Measurements from ENCODE around the gene NKX3-2.

NKX3-2 gene

DNA sequence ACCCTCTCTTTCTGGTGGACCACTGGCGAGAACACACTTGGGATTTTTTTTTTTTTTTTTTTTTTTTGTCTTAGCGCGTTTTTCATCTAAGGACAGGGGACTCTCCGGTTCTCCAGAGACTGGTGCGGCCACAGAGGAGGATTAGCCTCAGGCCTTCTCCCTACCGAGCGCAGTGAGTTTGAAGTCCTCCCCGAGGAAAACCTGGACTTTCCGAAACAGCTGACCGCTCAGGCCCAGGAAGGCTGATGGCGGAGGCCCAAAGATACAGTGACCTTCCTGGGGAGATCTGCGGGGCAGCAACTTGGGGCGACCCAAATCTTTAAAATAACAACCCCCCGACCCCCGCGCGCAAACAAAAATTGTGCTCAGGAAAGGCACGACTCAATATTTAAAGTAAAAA, 9.2 kb downstream of the NKX3-2 start:
- H3K9me3 ChIP-seq (ENCODE audit: control insufficient read depth, insufficient read depth, low read depth, low read length), result no peaks in the 10 kb centered on the region
- no peak overlapping the region for H3K27ac ChIP-seq (ENCODE audit: extremely low read depth, low read depth, low read length)
- H3K4me3 ChIP-seq (ENCODE audit: low read depth, low read length), result no peak overlapping the region
- CTCF ChIA-PET, result no interaction called here
- no peaks in the 10 kb centered on the region for H3K36me3 ChIP-seq (ENCODE audit: control insufficient read depth in 2 of 2, insufficient read depth in 1 of 2, low read length in 2 of 2)
- POLR2A ChIA-PET, result no interaction called here
- H3K4me1 ChIP-seq (ENCODE audit: control insufficient read depth, insufficient read depth, low read length), result no peaks in the 10 kb centered on the region
- TF ChIP-seq KLF1 (tag by site-specific recombination; IDR thresholded peaks at IDR 0.05), result no peak
- TF ChIP-seq ZIC2 (tag by site-specific recombination; IDR thresholded peaks at IDR 0.05), result no peak
- TF ChIP-seq TRIM28 (IDR thresholded peaks at IDR 0.05; ENCODE audit: borderline replicate concordance, low read length), result no peak
- TF ChIP-seq ZNF324 (tag by site-specific recombination; IDR thresholded peaks at IDR 0.05), result no peak
- TF ChIP-seq ZNF311 (tag by site-specific recombination; IDR thresholded peaks at IDR 0.05; ENCODE audit: borderline replicate concordance), result no peak
- TF ChIP-seq, protein P1, sequence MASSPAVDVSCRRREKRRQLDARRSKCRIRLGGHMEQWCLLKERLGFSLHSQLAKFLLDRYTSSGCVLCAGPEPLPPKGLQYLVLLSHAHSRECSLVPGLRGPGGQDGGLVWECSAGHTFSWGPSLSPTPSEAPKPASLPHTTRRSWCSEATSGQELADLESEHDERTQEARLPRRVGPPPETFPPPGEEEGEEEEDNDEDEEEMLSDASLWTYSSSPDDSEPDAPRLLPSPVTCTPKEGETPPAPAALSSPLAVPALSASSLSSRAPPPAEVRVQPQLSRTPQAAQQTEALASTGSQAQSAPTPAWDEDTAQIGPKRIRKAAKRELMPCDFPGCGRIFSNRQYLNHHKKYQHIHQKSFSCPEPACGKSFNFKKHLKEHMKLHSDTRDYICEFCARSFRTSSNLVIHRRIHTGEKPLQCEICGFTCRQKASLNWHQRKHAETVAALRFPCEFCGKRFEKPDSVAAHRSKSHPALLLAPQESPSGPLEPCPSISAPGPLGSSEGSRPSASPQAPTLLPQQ (tag by site-specific recombination; IDR thresholded peaks at IDR 0.05), result no peak
- TF ChIP-seq, protein P2, sequence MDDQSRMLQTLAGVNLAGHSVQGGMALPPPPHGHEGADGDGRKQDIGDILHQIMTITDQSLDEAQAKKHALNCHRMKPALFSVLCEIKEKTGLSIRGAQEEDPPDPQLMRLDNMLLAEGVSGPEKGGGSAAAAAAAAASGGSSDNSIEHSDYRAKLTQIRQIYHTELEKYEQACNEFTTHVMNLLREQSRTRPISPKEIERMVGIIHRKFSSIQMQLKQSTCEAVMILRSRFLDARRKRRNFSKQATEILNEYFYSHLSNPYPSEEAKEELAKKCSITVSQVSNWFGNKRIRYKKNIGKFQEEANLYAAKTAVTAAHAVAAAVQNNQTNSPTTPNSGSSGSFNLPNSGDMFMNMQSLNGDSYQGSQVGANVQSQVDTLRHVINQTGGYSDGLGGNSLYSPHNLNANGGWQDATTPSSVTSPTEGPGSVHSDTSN (CRISPR knock-in tag; IDR thresholded peaks at IDR 0.05), result no peak
- TF ChIP-seq, protein P3, sequence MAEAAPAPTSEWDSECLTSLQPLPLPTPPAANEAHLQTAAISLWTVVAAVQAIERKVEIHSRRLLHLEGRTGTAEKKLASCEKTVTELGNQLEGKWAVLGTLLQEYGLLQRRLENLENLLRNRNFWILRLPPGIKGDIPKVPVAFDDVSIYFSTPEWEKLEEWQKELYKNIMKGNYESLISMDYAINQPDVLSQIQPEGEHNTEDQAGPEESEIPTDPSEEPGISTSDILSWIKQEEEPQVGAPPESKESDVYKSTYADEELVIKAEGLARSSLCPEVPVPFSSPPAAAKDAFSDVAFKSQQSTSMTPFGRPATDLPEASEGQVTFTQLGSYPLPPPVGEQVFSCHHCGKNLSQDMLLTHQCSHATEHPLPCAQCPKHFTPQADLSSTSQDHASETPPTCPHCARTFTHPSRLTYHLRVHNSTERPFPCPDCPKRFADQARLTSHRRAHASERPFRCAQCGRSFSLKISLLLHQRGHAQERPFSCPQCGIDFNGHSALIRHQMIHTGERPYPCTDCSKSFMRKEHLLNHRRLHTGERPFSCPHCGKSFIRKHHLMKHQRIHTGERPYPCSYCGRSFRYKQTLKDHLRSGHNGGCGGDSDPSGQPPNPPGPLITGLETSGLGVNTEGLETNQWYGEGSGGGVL (tag by site-specific recombination; IDR thresholded peaks at IDR 0.05), result no peak
- no peak for TF ChIP-seq ZNF366 (tag by site-specific recombination; conservative IDR thresholded peaks at IDR 0.05)
- TF ChIP-seq IKZF3 (tag by site-specific recombination; IDR thresholded peaks at IDR 0.05), result no peak
- no peak for TF ChIP-seq ZNF791 (tag by site-specific recombination; IDR thresholded peaks at IDR 0.05)
- no peak for TF ChIP-seq ZSCAN23 (tag by site-specific recombination; IDR thresholded peaks at IDR 0.05)
- no peak for TF ChIP-seq KLF10 (tag by site-specific recombination; IDR thresholded peaks at IDR 0.05)
- no peak for TF ChIP-seq EGR2 (tag by site-specific recombination; IDR thresholded peaks at IDR 0.05; ENCODE audit: low read depth)
- TF ChIP-seq OSR2 (tag by site-specific recombination; IDR thresholded peaks at IDR 0.05), result no peak
- TF ChIP-seq ZNF544 (tag by site-specific recombination; IDR thresholded peaks at IDR 0.05), result no peak
- TF ChIP-seq, protein P4, sequence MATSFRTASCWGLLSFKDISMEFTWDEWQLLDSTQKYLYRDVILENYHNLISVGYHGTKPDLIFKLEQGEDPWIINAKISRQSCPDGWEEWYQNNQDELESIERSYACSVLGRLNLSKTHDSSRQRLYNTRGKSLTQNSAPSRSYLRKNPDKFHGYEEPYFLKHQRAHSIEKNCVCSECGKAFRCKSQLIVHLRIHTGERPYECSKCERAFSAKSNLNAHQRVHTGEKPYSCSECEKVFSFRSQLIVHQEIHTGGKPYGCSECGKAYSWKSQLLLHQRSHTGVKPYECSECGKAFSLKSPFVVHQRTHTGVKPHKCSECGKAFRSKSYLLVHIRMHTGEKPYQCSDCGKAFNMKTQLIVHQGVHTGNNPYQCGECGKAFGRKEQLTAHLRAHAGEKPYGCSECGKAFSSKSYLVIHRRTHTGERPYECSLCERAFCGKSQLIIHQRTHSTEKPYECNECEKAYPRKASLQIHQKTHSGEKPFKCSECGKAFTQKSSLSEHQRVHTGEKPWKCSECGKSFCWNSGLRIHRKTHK (tag by site-specific recombination; IDR thresholded peaks at IDR 0.05), result no peak

DNA sequence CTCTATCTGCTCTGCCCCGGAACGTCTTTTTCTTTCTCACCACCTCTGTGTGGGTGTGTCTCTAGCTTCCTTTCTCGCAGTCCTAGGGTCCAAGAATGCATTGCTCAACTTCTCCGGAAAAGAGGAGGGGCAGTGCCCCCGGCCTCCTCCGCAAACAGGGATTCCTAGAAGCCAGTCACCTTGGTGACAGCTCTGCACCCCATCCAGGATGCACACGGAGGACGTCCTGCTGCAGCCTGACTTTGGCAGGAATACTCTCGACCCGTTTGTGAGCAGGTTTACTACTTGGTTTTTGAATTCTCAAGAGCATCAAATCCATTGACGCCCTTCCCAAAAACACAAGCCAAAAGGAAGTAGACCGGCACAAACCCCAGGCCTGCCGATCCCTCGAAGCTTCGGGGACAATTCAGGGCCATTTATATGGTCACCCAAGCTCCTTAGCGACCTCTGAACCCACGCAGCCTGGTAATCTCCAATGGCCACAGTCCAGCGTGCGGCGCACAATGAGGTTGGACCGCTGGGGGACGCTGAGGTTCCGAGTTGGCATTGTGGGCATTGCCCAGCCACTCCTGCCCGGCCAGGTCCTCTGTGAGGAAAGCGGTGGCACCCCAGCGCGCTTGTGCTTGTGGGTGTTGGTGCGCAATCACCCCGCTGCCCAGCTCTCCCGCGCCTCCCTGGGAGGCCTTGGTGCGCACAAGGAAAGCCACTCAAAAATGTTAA, 9.8 kb downstream of the NKX3-2 start:
- no peaks in the 10 kb centered on the region for H3K36me3 ChIP-seq (ENCODE audit: control insufficient read depth in 2 of 2, insufficient read depth in 1 of 2, low read length in 2 of 2)
- POLR2A ChIA-PET, result no interaction called here
- no peaks in the 10 kb centered on the region for H3K4me1 ChIP-seq (ENCODE audit: control insufficient read depth, insufficient read depth, low read length)
- no peaks in the 10 kb centered on the region for H3K9me3 ChIP-seq (ENCODE audit: control insufficient read depth, insufficient read depth, low read depth, low read length)
- no peak overlapping the region for H3K27ac ChIP-seq (ENCODE audit: extremely low read depth, low read depth, low read length)
- CTCF ChIA-PET, result no interaction called here
- no peak overlapping the region for H3K4me3 ChIP-seq (ENCODE audit: low read depth, low read length)
- TF ChIP-seq ZNF274 (IDR thresholded peaks at IDR 0.05; ENCODE audit: low read length), result no peak
- no peak for TF ChIP-seq ZNF274 (tag by site-specific recombination; IDR thresholded peaks at IDR 0.05; ENCODE audit: borderline replicate concordance)
- no peak for TF ChIP-seq ZNF777 (tag by site-specific recombination; IDR thresholded peaks at IDR 0.05; ENCODE audit: borderline replicate concordance)
- no peak for TF ChIP-seq ZNF335 (tag by site-specific recombination; conservative IDR thresholded peaks at IDR 0.05)
- no peak for TF ChIP-seq ZNF114 (tag by site-specific recombination; IDR thresholded peaks at IDR 0.05)
- no peak for TF ChIP-seq ZNF48 (tag by site-specific recombination; IDR thresholded peaks at IDR 0.05)
- TF ChIP-seq, protein P5, sequence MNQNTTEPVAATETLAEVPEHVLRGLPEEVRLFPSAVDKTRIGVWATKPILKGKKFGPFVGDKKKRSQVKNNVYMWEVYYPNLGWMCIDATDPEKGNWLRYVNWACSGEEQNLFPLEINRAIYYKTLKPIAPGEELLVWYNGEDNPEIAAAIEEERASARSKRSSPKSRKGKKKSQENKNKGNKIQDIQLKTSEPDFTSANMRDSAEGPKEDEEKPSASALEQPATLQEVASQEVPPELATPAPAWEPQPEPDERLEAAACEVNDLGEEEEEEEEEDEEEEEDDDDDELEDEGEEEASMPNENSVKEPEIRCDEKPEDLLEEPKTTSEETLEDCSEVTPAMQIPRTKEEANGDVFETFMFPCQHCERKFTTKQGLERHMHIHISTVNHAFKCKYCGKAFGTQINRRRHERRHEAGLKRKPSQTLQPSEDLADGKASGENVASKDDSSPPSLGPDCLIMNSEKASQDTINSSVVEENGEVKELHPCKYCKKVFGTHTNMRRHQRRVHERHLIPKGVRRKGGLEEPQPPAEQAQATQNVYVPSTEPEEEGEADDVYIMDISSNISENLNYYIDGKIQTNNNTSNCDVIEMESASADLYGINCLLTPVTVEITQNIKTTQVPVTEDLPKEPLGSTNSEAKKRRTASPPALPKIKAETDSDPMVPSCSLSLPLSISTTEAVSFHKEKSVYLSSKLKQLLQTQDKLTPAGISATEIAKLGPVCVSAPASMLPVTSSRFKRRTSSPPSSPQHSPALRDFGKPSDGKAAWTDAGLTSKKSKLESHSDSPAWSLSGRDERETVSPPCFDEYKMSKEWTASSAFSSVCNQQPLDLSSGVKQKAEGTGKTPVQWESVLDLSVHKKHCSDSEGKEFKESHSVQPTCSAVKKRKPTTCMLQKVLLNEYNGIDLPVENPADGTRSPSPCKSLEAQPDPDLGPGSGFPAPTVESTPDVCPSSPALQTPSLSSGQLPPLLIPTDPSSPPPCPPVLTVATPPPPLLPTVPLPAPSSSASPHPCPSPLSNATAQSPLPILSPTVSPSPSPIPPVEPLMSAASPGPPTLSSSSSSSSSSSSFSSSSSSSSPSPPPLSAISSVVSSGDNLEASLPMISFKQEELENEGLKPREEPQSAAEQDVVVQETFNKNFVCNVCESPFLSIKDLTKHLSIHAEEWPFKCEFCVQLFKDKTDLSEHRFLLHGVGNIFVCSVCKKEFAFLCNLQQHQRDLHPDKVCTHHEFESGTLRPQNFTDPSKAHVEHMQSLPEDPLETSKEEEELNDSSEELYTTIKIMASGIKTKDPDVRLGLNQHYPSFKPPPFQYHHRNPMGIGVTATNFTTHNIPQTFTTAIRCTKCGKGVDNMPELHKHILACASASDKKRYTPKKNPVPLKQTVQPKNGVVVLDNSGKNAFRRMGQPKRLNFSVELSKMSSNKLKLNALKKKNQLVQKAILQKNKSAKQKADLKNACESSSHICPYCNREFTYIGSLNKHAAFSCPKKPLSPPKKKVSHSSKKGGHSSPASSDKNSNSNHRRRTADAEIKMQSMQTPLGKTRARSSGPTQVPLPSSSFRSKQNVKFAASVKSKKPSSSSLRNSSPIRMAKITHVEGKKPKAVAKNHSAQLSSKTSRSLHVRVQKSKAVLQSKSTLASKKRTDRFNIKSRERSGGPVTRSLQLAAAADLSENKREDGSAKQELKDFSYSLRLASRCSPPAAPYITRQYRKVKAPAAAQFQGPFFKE (tag by site-specific recombination; IDR thresholded peaks at IDR 0.05; ENCODE audit: borderline replicate concordance), result no peak
